Ishikawa (cell line): Measurements from ENCODE around the gene SACS.

Experiments used
- CEBPB ChIP-seq: IDR thresholded peaks from 2 replicates; pipeline ENCODE4 v1.6.1; 2012
- CREB1 ChIP-seq: IDR thresholded peaks from 2 replicates; pipeline ENCODE4 v1.6.1; 2012; ENCODE audit warnings: low read depth
- EGR1 ChIP-seq: IDR thresholded peaks from 2 replicates; pipeline ENCODE4 v1.6.1; 2012
- EP300 ChIP-seq: IDR thresholded peaks from 2 replicates; pipeline ENCODE4 v1.6.1; 2012; ENCODE audit warnings: borderline replicate concordance
- FOXM1 ChIP-seq: IDR thresholded peaks from 2 replicates; pipeline ENCODE4 v1.6.1; 2012; ENCODE audit warnings: low read depth, borderline replicate concordance
- NFIC ChIP-seq: IDR thresholded peaks from 2 replicates; pipeline ENCODE4 v1.6.1; 2012
- RAD21 ChIP-seq: IDR thresholded peaks from 2 replicates; pipeline ENCODE4 v1.6.1; 2012; ENCODE audit warnings: low read depth
- REST ChIP-seq: IDR thresholded peaks from 2 replicates; pipeline ENCODE4 v1.6.1; 2012; ENCODE audit warnings: low read depth, mild to moderate bottlenecking
- TAF1 ChIP-seq: IDR thresholded peaks from 2 replicates; pipeline ENCODE4 v1.6.1; 2012; ENCODE audit warnings: low read depth, mild to moderate bottlenecking
- TCF12 ChIP-seq: IDR thresholded peaks from 2 replicates; pipeline ENCODE4 v1.6.1; 2012; ENCODE audit warnings: low read depth
- TEAD4 ChIP-seq: IDR thresholded peaks from 2 replicates; pipeline ENCODE4 v1.6.1; 2012
- USF1 ChIP-seq: IDR thresholded peaks from 2 replicates; pipeline ENCODE4 v1.6.1; 2012
- YY1 ChIP-seq: IDR thresholded peaks from 2 replicates; pipeline ENCODE4 v1.6.1; 2012; ENCODE audit warnings: low read depth
- ZBTB7A ChIP-seq: IDR thresholded peaks from 2 replicates; pipeline ENCODE4 v1.6.1; 2012; ENCODE audit warnings: low read depth
- TF ChIP-seq, protein P1 (sequence below): IDR thresholded peaks from 2 replicates; pipeline ENCODE4 v1.6.1; 2012

The SACS gene

DNA sequence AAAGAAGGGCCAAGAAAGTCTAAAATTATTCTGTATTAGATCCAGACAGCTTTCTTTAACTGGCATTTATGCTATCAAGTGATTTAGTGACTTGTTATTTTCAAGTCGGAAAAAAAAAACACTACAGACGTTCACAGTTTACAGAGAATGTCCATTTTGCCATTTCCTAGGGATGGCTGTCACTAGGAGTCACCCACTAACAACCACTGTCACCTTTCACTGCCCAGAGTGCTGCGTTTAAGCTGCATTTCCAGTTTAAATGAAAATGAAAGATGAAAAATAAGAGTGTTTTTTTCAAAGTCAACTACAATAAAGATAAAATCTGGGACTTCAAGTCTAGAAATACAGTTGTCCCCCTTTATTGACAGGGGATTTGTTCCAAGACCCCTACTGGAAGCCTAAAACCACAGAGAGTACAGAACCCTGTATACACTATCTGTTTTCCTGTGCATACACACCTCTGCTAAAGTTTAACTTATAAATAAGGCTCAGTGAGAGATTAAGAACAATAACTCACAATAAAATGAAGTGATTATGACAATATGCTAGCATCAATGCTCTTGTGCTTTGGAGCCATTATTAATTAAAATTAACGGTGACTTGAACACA is 112.5 kb downstream of the SACS start:
- TF ChIP-seq CEBPB (no peak), TEAD4 (no peak), FOXM1 (no peak), RAD21 (no peak), TAF1 (no peak), ZBTB7A (no peak), YY1 (no peak), EGR1 (no peak), NFIC (no peak), CREB1 (no peak), REST (no peak), TCF12 (no peak), USF1 (no peak), EP300 (no peak)
- TF ChIP-seq, protein P1, sequence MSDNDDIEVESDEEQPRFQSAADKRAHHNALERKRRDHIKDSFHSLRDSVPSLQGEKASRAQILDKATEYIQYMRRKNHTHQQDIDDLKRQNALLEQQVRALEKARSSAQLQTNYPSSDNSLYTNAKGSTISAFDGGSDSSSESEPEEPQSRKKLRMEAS: no peak

DNA sequence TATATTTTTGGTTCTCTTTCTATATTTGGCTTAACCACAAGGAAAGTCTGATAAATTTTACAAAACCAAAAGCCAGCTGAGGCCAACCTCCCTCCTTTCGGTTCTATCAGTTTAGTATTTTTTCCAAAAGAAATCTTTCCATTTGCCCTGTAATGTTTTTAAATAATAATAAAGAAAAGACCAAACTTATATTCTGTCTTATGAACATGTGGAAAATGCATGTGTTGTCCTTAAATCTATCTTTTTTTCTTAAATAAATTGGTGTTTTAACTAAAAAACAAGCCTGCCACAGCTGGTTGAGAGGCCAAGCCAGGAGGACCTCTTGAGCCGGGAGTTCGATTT is 113.6 kb downstream of the SACS start:
- TF ChIP-seq RAD21: no peak
- no peak for TF ChIP-seq EP300
- no peak for TF ChIP-seq CREB1
- no peak for TF ChIP-seq TAF1

DNA sequence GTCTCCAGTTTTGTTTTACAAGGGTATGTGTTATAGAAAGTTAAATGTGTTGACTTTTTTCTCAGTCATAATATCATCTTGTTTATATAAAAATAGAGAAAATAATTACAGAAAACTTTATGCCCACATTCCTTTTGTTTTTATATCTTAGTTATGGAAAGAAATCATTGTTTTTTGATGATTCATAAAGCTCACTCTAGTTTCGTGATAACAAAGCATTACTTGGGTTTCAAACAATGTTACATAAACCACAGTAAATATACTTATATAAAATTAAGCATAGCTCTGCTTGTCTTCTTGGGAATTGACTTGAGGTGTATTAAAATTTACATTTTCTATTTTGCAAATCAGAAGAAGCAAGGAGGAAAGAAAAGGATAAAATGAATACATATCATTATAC is 140.9 kb downstream of the SACS start:
- TF ChIP-seq, protein P1: no peak
- TF ChIP-seq REST: no peak
- no peak for TF ChIP-seq TCF12
- no peak for TF ChIP-seq USF1
- no peak for TF ChIP-seq CREB1

DNA sequence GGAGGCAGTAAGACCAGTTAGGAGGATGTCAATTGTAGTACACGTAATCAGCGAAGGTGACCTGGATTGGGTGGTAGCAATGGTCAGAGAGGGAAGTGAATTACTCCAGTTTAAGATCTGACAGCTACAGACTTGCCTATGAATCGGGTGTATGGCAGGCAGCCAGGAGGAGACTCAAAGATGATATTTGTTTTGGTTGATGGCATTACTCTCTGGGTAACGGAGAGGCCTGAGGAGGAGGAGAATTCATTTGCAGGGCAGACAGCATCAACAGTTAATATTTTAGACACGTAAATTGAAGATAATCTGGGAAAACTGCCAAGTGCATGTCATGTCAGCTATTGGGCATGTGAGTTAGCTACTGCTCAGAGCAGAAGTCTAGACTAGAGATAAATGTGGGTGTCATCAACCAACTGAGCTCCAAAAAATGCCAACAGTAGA is 143.6 kb downstream of the SACS start:
- no peak for TF ChIP-seq CEBPB
- no peak for TF ChIP-seq TEAD4
- no peak for TF ChIP-seq TCF12
- no peak for TF ChIP-seq NFIC
- no peak for TF ChIP-seq RAD21
- no peak for TF ChIP-seq USF1
- TF ChIP-seq REST: no peak
- TF ChIP-seq FOXM1: no peak
- no peak for TF ChIP-seq EP300
- TF ChIP-seq, protein P1: no peak
- TF ChIP-seq TAF1: no peak
